ENCODE measurements around the gene CISD3.
"Not testable (repeated sequence)": the region's sequence is repeated elsewhere in the genome, so short reads cannot be mapped to it uniquely, and the experiment has no call there.

The CISD3 gene

DNA sequence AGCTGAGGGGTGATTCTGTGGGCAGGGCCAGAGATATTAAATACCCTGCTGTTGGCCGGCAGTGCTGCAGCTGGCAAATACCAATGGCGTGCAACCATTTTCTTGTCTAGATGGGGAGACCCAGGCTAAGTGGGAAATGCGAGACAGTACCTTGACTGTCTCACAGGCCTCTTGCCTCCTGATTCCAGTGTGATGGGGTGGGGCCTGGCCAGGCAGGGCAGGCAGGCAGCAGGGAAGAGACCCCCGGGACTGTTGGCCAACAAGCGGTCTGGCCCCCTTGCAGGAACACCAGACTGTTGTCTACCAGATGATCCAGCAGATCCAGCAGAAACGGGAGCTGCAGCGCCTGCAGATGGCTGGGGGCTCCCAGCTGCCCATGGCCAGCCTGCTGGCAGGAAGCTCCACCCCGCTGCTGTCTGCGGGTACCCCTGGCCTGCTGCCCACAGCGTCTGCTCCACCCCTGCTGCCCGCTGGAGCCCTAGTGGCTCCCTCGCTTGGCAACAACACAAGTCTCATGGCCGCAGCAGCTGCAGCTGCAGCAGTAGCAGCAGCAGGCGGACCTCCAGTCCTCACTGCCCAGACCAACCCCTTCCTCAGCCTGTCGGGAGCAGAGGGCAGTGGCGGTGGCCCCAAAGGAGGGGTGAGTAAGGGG lies 5.7 kb upstream of the CISD3 start:
- Mint-ChIP-seq H3K27me3 (no peaks in the 10 kb centered on the region), H3K4me1 (peaks cover 53% of the 10 kb centered on the region), H3K36me3 (ENCODE audit: insufficient read depth) (peaks cover 37% of the 10 kb centered on the region), H3K27ac (ENCODE audit: low read depth) (peak overlapping the region; percentile 93), H3K9me3 (peaks cover 5% of the 10 kb centered on the region), H3K4me3 (peak overlapping the region; percentile 34)
- ATAC-seq (replicated peaks; ENCODE audit: extremely low read depth, poor library complexity, severe bottlenecking) (no peak), DNase-seq (ENCODE audit: low spot score in 2 of 2) (no peak)

DNA sequence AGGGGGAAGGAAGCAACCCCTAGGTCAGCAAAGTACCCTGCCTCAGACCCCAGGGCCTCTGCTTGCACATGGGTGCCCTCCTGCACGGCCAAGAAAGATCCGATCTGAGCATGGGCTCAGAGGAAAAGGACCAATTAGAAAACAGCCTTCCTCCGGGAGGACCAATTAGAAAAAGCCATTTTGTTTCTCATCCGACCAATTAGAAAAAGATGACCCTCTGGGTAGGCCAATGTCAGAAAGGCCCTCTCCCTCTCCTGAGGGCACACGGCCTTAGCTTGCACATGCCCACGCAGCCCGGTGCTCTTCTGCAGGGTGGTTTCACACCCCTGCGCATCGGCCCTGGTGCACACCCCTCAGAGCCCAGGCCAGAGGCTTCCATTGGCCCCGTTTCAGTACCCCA lies 5.1 kb upstream of the CISD3 start:
- H3K27ac Mint-ChIP-seq (ENCODE audit: low read depth), result peak overlapping the region; percentile 93
- peaks cover 5% of the 10 kb centered on the region for H3K9me3 Mint-ChIP-seq
- DNase-seq (ENCODE audit: low spot score in 2 of 2) (no peak), ATAC-seq (replicated peaks; ENCODE audit: extremely low read depth, poor library complexity, severe bottlenecking) (no peak)
- H3K27me3 Mint-ChIP-seq, result no peaks in the 10 kb centered on the region
- peaks cover 35% of the 10 kb centered on the region for H3K36me3 Mint-ChIP-seq (ENCODE audit: insufficient read depth)
- peak overlapping the region; percentile 34 for H3K4me3 Mint-ChIP-seq
- peaks cover 56% of the 10 kb centered on the region for H3K4me1 Mint-ChIP-seq

DNA sequence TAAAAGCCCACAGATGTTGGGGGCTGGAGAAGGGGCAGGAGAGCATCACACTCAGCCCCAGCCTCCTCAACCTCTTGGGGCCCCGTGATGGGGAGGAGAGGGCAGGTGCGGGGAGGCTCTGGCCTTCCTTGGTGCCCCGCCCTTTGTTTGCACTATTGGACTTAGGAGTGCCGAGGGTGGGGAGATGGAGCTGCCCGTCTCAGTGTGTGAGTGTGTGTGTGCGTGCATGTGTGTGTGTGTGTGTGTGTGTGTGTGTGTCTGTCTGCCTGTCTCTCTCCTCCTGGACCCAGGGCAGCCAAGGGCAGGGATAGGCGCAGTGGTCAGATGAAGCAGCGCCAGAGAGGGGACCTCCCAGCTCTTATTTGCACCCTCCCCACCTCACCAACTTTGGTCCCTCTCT lies 4.0 kb upstream of the CISD3 start:
- Mint-ChIP-seq H3K27ac (ENCODE audit: low read depth) (peak overlapping the region; percentile 93), H3K4me1 (peaks cover 58% of the 10 kb centered on the region), H3K4me3 (peak overlapping the region; percentile 34), H3K36me3 (ENCODE audit: insufficient read depth) (peaks cover 38% of the 10 kb centered on the region)
- H3K27me3 Mint-ChIP-seq; H3K9me3 Mint-ChIP-seq; ATAC-seq (replicated peaks; ENCODE audit: extremely low read depth, poor library complexity, severe bottlenecking); DNase-seq (ENCODE audit: low spot score in 2 of 2): not testable (repeated sequence)

DNA sequence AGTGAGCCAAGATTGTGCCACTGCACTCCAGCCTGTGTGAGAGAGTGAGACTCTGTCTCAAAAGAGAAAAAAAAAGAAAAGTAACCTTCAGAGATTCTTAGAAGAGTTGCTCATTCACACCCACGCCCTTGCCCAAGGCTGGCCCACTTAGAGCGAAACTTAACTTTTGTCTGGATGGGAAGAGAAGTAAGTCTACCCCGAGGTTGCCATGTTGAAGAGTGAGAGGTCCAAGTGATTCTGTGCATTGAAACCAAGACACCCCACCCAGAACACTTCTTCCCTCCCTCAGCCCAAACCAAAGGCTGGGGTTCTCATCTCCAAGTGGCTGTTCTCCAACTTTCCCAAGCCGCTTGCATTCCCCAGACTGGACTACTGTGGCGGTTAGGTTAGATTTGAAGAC lies 2.4 kb upstream of the CISD3 start:
- peak overlapping the region; percentile 93 for H3K27ac Mint-ChIP-seq (ENCODE audit: low read depth)
- peak in 1 of 2 donors; percentile 56 for DNase-seq (ENCODE audit: low spot score in 2 of 2)
- peak overlapping the region; percentile 81 for H3K4me3 Mint-ChIP-seq
- H3K36me3 Mint-ChIP-seq (ENCODE audit: insufficient read depth), result peaks cover 37% of the 10 kb centered on the region
- no peaks in the 10 kb centered on the region for H3K27me3 Mint-ChIP-seq
- peaks cover 5% of the 10 kb centered on the region for H3K9me3 Mint-ChIP-seq
- peaks cover 73% of the 10 kb centered on the region for H3K4me1 Mint-ChIP-seq
- ATAC-seq (replicated peaks; ENCODE audit: extremely low read depth, poor library complexity, severe bottlenecking), result peak; percentile 51

DNA sequence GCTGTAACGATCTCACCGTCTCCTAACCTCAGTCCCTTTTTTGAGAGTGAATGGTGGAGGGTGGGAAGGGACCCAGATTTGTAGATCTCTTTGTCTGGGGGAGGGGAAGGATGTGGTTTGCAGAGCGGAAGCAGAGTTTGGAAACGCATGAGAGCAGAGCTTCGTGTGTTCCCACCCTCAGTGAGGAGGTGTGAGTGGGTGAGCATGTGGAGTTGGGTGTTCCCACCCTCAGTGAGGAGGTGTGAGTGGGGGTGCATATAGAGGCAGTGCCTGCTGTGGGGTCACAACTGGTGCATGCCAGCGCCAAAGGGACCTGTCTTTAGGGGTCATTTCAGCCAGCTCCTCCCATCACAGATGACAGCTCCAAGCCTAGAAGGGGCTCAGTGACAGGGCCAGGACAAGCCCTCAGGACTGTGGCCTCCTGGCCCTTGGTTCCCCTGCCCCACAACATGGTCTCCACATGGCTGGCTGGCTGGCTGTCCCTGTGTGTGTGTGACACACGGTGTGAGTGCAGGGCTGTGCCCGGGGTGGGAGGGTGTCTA lies 1.8 kb upstream of the CISD3 start:
- Mint-ChIP-seq H3K4me3 (peak overlapping the region; percentile 81), H3K27ac (ENCODE audit: low read depth) (peak overlapping the region; percentile 93), H3K9me3 (peaks cover 5% of the 10 kb centered on the region), H3K36me3 (ENCODE audit: insufficient read depth) (peaks cover 36% of the 10 kb centered on the region), H3K27me3 (no peaks in the 10 kb centered on the region), H3K4me1 (peaks cover 80% of the 10 kb centered on the region)
- DNase-seq (ENCODE audit: low spot score in 2 of 2), result peak; percentile 47 to 70
- peak; percentile 64 for ATAC-seq (replicated peaks; ENCODE audit: extremely low read depth, poor library complexity, severe bottlenecking)

DNA sequence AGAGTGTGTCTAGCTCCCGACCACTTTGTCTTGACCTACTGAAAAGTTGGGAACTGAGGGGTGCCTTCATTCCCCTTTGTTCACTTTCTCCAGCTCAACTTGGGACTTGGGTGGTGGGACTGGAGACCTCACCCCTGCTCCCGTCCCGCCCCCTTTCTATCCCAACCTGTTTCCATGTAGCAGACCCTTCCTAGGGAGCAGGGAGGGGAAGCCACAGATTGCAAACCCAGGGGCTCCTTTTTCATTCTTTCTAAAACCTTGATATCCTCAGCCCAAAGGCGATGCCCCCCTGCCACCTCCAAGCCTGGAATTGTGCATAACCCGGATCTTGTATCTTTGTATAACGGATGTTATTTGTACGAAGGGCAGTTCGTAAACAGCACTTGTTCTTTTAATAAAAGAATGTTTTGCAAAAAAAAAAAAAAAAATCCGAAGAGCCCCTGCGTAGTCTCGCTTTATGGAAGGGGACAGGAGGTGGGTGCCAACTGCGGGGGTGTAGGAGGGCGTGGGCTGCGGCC lies 714 bp upstream of the CISD3 start:
- Mint-ChIP-seq H3K27me3 (no peaks in the 10 kb centered on the region), H3K36me3 (ENCODE audit: insufficient read depth) (peaks cover 31% of the 10 kb centered on the region), H3K9me3 (peaks cover 5% of the 10 kb centered on the region), H3K4me3 (peak overlapping the region; percentile 81), H3K27ac (ENCODE audit: low read depth) (peak overlapping the region; percentile 82), H3K4me1 (peaks cover 86% of the 10 kb centered on the region)
- ATAC-seq (replicated peaks; ENCODE audit: extremely low read depth, poor library complexity, severe bottlenecking) (no peak), DNase-seq (ENCODE audit: low spot score in 2 of 2) (no peak)

DNA sequence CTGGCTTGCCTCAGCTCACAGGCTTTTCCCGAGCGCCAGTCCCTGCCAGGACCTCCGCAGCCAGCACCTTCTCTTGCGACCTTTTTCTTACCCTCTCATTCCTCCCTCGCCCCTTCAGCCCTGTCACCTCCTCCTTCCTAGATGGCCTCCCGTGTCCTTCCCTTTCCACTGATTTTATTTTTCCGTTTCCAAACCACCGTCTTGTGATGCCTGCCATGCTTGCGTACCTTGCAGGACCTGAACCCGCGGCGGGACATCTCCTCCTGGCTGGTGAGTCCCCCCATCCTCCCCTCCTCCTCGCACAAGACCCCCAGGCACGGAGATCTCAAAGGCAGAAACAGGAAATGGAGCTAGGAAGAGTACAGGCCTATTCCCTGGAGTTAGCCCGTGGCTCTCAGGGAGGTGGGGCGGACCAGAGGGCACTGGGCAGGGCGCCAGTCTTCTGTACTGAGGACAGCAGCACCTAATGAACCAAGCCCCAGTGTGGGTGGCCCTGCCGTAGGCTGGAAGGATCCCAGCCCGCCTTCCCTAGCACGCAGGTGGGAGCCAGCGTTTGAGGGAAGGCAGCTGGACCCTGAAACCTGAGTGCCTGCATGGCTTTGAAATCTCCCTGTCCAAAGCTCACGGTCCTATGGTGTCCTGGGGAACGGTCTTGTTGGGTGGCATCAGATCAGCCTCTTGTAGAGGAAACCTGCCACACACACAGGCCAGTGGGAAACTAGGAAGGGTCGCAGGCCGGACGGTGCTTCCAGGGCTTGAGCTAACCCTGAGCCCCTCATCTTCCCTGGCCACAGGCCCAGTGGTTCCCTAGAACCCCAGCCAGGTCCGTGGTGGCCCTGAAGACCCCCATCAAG lies 612 bp downstream of the CISD3 start:
- ATAC-seq (replicated peaks; ENCODE audit: extremely low read depth, poor library complexity, severe bottlenecking), result no peak
- H3K36me3 Mint-ChIP-seq (ENCODE audit: insufficient read depth), result peaks cover 31% of the 10 kb centered on the region
- no peak for DNase-seq (ENCODE audit: low spot score in 2 of 2)
- no peaks in the 10 kb centered on the region for H3K27me3 Mint-ChIP-seq
- H3K4me1 Mint-ChIP-seq, result peaks cover 84% of the 10 kb centered on the region
- peak overlapping the region; percentile 93 for H3K4me3 Mint-ChIP-seq
- peaks cover 5% of the 10 kb centered on the region for H3K9me3 Mint-ChIP-seq
- H3K27ac Mint-ChIP-seq (ENCODE audit: low read depth), result peak overlapping the region; percentile 86

DNA sequence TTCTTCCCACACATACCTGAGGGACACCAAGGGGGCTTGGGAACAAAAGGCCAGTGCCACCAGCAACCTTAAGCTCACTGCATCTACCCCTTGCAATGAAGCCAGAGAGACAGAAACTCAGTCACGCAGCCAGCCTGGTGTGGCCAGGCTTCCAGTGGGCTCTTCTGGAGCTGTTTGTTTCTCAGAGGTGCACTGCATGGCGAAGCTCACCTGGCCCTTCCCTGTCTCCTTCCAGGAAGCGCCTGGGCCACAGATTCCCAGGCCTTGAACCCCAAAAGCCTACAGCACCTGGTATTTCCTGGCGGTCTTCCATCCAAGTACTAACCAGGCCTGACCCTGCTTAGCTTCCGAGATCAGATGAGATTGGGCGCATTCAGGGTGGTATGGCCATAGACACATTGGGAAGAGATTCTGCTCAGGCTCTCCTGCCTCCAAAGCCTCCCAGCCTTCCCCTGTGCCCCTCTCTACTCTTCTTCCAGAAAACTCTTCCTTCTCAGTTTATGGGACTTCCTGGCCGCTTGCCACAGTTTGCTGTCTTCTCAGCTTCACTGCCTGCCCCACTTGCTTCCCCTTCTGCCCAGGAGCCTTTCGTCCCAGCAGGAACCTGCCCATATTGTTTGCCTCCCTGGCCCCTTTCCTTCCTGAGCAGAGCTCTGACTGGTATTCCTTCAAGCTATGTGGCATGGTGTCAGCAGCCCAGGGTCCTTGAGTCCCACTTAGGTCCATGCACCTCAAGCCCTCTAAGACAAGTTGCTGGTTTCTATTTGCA lies 1.6 kb downstream of the CISD3 start:
- peak overlapping the region; percentile 66 for H3K27ac Mint-ChIP-seq (ENCODE audit: low read depth)
- H3K9me3 Mint-ChIP-seq, result peaks cover 5% of the 10 kb centered on the region
- peak overlapping the region; percentile 93 for H3K4me3 Mint-ChIP-seq
- H3K27me3 Mint-ChIP-seq, result no peaks in the 10 kb centered on the region
- peaks cover 31% of the 10 kb centered on the region for H3K36me3 Mint-ChIP-seq (ENCODE audit: insufficient read depth)
- ATAC-seq (replicated peaks; ENCODE audit: extremely low read depth, poor library complexity, severe bottlenecking) (no peak), DNase-seq (ENCODE audit: low spot score in 2 of 2) (no peak)
- H3K4me1 Mint-ChIP-seq, result peaks cover 82% of the 10 kb centered on the region

DNA sequence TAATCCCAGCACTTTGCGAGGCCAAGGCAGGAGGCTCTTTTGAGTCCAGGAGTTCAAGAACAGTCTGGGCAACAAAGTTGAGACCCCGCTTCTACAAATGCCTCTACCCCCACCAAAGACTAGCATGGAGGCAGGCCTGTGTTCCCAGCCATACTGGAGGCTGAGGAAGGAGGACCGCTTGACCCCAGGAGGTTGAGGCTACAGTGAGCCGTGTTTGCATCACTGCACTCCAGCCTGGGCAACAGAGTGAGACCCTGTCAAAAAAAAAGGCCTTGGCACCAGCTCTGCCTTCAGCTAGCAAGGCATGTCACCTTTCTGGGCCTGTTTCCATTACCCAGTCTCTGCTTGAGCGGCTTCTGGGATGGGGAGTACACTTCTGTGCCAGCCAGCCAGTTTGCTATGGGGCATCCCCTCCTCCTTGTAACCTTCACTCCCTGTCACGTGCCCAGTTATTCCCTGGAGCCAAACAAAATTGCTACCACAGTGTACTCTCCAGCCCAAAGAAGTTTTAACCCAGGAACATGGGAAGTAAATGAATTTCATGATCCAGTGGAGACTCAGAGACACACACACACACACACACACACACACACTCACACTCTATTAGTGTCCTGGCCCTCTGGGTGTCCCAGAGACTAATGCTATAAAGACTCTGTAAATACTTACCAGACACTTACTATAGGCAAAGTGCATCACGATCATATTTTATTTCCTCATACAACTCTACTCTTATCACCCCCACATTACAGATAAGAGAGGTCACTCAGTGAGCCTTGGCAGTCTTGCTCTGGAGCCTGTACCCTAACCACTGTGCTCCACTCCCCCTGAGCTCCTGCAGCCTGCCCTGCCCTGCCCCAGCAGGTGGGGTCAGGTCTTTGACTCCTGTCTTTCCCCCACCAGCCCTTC lies 2.5 kb downstream of the CISD3 start:
- H3K4me3 Mint-ChIP-seq, result peak overlapping the region; percentile 93
- H3K36me3 Mint-ChIP-seq (ENCODE audit: insufficient read depth), result peaks cover 26% of the 10 kb centered on the region

DNA sequence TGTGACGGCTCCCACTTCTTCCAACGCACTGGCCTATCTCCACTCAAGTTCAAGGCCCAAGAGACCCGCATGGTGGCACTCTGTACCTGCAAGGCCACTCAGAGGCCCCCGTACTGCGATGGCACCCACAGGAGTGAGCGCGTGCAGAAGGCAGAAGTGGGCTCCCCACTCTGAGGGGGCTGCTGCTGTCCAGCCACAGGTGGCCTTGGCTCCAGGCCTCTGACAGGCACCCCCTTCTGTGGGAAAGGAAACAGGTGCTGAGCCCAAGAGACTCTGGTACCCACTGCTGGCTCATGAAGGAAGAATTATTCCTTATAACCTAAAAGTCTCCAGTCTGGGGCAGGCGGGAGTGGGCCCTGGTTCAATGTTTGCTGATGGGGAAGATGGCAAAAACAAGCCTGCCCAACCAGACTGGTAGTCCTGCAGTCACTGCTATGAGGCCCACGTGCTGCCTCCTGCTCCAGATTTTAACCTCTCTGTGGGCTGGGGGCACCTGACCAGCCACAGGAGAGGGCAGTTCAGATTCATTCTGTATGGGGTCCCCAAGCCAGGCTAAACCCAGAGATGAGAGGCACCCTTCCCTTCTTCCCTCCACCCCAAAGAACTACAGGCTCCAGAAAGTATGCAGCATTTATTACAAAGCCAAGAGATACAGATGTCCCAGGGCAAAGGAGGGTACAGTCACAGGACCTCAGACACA lies 3.3 kb downstream of the CISD3 start:
- H3K27ac Mint-ChIP-seq (ENCODE audit: low read depth), result peak overlapping the region; percentile 61
- peaks cover 66% of the 10 kb centered on the region for H3K4me1 Mint-ChIP-seq
- H3K36me3 Mint-ChIP-seq (ENCODE audit: insufficient read depth), result peaks cover 18% of the 10 kb centered on the region
- no peak for DNase-seq (ENCODE audit: low spot score in 2 of 2)
- no peak for ATAC-seq (replicated peaks; ENCODE audit: extremely low read depth, poor library complexity, severe bottlenecking)
- H3K4me3 Mint-ChIP-seq, result no peak overlapping the region
- H3K27me3 Mint-ChIP-seq, result no peaks in the 10 kb centered on the region
- H3K9me3 Mint-ChIP-seq, result no peaks in the 10 kb centered on the region

More for the DNA sequence above, 2.5 kb downstream of the CISD3 start:
- ATAC-seq (replicated peaks; ENCODE audit: extremely low read depth, poor library complexity, severe bottlenecking) (no peak), DNase-seq (ENCODE audit: low spot score in 2 of 2) (no peak)
- Mint-ChIP-seq H3K27ac (ENCODE audit: low read depth) (peak overlapping the region; percentile 66), H3K27me3 (no peaks in the 10 kb centered on the region), H3K9me3 (peaks cover 5% of the 10 kb centered on the region), H3K4me1 (peaks cover 74% of the 10 kb centered on the region)

Data from central memory CD8-positive, alpha-beta T cell (primary cell).